NCI-H510A treated with DMSO at 0.1 percent for 48 hours (cell line): ENCODE data around the gene TBC1D14.

Experiments used
- DNase-seq: peaks from one replicate; lab custom pipeline; 2025; lab: John Stamatoyannopoulos, UW

The TBC1D14 gene, protein sequence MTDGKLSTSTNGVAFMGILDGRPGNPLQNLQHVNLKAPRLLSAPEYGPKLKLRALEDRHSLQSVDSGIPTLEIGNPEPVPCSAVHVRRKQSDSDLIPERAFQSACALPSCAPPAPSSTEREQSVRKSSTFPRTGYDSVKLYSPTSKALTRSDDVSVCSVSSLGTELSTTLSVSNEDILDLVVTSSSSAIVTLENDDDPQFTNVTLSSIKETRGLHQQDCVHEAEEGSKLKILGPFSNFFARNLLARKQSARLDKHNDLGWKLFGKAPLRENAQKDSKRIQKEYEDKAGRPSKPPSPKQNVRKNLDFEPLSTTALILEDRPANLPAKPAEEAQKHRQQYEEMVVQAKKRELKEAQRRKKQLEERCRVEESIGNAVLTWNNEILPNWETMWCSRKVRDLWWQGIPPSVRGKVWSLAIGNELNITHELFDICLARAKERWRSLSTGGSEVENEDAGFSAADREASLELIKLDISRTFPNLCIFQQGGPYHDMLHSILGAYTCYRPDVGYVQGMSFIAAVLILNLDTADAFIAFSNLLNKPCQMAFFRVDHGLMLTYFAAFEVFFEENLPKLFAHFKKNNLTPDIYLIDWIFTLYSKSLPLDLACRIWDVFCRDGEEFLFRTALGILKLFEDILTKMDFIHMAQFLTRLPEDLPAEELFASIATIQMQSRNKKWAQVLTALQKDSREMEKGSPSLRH

DNA sequence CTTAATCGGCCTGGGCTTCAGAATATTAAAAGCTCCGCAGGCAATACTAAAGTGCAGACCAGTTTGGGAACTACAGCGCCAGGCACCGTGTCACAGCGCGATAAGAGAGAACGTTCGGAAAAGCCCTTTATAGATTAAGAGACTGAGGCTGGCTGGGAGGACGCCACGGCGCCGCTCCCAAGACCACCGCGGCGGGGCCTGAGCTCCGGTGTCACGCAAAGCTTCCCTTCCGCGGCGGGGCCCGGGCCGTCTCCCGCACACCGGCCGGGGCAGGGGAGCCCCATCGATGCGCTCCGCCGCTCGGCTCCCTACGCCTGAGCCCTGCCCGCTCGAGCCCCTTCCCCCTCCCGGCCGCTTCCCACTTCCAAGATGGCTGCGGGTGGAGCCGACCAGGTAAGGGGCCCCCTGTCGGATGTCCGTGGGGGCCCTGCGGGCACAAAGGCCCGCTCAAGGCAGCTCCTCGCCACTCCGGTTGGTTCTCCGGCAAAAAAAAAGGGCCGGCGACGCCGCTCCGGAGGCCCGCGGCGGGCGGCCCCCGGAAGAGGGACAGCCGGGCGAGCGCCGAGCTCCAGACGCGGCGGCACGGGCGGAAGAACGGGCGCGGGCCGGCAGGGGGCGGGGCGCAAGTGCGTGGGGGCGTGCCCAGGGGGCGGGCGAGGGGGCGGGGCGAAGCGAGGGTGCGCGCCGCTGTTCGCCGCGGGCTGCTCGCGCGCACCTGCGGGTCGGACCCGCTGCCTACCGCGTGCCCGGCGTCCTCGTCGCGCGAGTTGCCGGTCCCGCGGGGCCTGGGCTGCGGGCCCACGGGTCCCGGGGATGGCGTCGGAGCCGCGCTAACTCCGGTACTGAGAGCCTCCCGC lies at the start of gene TBC1D14:
Gene TBC1D14, plus strand, starts transcription at position 714 of the 857 bp plus-strand sequence. CDS start 13,564 bp downstream, outside the sequence.
- DNase-seq: peak; percentile 46

DNA sequence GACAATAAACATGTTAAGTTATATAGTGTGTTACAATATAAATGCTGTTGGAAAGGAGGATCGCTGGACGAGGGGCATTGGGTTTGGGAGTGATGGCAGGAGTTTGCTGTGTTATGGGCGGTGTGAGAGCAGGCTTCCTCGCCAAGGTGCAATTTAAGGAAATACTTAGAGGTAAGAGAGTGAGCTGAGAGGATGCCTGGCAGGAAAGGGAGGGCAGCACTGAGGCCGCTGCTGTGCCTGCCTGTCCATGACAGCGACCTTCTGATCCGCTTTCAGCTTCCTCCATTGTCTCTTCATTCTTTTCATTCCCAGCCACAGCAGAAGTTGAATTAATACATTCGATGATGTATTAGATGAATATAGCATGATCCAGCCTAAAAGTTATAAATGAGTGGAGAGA lies 41.2 kb upstream of the TBC1D14 start:
- no peak for DNase-seq

DNA sequence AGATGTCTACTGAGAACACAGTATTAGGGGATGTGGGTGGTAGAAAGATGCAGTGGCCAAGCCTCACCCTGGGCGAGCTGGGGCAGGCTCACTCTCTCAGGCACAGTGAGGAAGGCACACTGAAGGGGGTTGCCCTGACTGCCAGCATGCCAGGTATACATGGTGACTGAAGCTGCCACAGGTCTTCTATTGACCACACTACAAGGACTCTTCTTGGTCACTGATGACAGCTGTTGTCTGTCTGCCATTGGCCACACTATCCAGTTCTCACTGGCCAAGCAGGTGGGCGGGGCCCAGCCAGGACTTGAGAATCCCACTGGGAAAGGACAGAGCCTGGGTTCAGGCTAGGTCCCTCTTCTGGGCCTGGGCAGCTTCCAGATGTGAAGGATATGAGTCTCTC lies 39.7 kb upstream of the TBC1D14 start:
- no peak for DNase-seq

DNA sequence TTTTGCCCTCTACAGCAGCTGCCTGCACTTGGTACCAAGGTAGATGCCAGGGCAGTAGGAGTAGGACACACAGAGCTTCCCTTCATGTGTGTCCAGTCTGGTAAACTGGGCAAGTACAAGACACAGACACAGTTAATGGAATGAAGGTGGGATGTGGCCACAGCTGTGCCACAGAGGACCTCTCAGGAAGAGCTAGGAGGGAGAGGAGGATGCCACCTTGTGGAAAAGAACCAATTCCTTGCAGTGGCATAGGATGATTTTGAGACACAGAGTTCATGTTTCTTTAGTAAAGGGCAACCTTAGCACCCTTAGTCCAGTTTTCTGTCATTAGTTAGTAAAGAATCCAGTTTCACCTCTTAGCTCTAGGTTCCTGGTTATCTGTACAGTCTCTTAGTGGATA lies 36.3 kb upstream of the TBC1D14 start:
- no peak for DNase-seq

DNA sequence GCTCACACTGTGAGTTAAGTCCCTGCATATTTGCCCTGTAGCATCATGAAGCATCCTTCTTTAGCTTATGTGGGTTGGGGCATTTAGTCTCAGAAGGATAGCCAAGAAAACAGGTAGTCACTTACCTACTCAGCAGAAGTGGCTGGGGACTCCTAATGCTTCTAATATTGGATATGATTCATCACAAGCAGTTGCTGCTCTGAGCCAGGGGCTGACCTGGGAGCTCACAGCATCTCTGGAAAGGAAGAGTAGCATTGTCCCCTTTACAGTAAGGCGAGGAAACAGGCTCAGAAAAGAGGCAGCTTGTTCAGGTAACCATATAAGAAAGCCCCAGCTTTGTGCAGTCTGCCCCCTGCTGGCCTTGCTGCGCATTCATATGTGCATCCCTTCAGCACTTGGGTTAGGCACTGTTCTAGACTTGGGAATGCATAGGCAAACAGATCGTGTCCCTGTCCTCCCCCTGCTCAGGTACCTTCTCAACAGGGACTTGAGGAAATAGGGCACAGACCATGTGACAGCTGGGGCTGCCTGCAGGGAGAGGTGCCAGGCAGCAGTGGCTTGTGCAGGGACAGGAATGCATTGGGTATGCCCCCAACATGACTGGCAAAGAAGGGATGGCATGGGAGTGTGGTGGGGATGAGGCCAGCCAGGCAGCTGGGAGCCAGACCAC lies 35.7 kb upstream of the TBC1D14 start:
- DNase-seq: peak; percentile 7

DNA sequence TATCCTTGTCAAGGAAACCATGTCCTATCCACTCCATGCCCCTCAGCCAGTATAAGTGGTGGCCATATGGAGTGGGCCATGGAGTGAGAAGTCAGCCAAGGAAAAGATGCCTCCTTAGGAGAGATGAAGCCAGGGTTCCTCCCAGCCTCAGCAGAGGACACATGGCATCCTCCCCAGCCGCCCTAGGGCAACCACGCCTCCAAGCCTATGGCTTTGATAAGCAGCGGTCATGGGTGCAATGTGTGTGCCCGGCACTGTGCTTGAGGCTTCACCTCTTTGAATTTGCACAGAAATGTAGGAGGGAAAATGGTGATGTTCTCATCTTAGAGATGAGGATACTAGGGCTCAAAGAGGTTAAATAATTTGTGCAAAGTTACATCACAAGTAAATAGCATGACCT lies 34.6 kb upstream of the TBC1D14 start:
- no peak for DNase-seq

DNA sequence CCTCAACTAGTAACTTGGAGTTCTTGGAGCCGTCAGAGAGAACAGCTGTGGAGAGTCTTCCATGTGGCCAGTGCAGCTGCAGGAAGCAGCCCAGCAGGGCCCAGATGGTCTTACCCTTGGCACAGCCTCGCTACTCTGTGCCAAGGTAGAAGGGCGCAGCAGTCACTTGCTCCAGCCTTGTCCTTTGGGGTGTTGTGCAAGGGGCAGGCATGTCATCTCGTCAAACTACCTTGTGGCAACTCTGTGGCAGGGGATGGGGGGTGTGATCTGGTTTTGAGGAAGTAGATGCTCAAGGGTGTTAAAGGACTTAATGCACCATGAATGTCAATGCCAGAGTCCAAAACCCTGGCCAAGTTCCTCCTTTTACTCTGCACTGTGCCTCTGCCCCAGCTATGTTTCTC lies 34.2 kb upstream of the TBC1D14 start:
- DNase-seq: no peak

DNA sequence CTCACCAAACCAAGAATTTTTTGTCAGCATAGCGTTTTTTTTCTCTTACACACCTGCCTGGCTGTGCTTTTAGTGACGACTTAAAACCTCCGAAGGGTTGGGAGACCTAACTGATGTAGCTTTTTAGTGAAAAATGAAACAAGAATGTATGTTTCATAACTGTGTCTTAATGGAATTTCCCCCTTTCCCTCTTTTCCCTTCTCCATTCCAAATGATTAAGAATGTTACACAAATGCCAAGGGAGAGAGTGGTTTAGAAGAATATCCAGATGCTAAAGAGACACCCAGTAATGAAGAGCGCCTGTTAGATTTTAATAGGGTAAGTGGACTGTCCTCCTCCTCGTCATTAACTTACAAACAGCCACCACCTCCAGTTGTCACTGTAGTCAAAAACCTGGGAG lies 33.2 kb upstream of the TBC1D14 start:
- DNase-seq: no peak

DNA sequence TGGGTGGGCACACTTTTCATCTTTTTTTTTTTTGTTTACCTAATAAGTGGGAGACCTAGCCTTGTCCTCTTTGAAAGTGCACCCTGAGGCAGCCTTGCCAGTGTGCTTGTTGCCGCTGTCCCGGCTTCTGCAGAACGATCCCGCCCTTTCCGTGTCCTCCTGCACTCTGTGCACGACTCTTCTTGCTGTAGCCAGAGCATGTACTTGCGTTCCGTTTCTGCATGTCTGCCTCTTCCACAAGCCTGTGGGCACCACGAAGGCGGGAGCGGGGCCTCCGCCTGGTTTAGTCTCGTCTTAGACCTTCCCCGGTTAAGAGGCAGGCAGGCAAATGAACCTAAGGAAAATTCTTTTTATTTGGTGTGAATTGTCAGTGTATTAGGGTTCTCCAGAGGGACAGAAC lies 32.6 kb upstream of the TBC1D14 start:
- DNase-seq: no peak

DNA sequence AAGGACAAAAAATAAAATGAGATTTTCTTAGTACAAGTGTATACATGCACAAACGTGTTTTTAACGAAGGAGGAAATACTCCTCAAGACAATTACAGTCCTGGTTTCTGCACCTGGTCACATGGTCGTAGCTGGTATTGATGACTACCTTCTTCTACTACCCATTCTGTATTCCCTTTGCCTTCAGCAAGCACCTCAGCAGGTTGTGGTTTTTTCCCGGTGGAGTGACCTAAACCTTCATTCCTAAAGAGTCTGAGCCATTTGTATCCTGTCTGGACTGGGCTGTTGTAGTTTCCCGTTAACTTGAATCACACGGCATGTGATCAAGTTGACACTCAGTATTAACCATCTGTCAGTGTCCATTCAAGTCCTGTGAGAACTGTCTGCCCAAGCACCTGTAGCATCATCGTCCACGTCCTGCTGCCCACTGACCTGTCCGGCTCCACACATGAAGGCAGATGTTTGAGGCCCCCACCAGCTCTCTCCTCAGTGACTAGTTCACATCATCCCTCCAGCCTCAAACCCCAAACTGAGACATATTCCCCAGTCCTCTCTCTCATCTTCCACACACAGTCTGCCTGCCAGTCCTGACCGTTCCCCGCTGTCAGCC lies 31.1 kb upstream of the TBC1D14 start:
- no peak for DNase-seq

DNA sequence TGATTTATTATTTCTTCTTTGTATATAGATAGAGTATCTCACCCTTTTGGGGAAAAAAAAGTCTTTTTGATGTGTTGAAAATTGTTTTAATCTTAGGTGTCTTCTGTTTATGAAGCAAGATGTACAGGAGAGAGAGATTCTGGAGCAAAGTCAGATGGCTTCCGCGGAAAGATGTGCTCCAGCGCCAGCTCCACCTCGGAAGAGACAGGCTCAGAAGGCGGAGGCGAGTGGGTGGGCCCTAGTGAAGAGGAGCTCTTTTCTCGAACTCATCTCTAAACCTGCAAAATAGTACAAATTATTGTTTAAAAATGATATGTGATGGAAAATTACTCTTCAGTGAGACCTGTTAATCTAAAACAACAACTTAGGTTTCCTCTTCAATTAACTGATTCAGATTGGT lies 28.9 kb upstream of the TBC1D14 start:
- no peak for DNase-seq

DNA sequence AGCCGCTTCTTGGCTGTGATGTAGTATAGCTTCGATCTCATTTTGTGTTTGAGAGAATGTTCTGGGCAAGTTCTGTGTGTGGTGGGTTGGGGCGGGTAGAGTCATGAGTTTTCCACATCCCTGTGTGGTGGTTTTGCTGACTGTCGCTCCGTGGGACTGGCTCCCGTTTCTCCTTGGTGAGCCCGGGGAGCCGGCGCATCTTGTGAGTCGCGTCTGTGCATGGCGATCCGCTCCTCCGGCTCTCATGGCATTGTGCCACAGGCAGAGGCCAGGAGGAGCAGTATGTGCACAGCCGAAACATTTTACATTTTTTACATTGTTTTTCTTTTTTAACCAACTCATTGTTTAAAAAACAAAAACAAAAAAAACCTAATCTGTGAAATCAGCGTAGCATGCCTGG lies 27.7 kb upstream of the TBC1D14 start:
- DNase-seq: no peak

DNA sequence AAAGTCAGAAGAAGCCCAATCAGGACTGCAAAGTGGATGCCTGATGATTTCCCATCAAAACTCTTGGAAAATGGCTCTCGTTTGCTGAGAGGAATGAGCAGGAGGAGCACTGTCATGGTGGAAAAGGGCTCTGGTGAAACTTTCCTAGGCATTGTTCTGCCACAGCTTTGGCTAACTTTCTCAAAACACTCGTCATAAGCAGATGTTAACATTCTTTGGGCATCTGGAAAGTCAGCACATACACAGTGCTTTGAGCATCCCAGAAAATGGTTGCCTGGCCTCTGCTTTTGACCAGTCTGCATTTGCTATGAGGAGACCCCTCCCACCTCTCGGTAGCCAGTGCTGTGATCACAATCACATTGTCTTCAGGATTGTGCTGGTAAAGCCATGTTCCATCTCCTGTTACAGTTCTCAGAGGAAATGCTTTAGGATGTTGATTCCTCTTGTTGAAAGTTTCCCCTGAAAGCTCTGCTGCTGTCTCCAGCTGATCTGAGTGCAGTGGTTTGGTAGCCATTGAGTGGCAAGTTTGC lies 25.2 kb upstream of the TBC1D14 start:
- no peak for DNase-seq

DNA sequence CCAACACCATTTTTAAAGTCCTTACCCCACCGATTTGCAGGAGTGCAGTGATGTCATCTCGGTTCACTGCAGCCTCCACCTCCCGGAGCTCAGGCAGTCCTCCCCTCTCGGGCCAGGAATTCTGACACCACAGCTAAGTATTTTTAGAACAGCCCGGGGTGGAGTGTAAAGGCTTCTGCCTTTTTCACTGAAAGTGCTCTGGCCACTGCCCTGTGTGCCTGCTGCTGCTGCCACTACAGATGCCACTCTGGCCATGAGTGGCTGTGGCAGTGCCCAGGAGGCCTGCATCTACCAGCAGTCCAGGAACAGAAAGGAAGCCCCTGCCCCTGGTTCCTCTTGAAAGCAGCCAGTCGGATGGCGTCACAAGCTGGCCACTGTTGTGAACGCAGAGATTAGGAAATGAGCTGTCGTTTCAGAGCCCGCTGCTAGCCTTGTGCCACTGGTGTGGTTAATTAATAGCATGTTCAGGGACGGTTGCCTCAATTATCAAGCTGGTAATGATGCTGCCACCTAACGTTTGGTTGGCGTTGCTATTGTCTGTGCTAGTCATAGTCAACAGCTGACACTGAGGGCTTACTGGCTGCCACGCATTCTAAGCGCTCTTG lies 23.6 kb upstream of the TBC1D14 start:
- peak; percentile 21 for DNase-seq

DNA sequence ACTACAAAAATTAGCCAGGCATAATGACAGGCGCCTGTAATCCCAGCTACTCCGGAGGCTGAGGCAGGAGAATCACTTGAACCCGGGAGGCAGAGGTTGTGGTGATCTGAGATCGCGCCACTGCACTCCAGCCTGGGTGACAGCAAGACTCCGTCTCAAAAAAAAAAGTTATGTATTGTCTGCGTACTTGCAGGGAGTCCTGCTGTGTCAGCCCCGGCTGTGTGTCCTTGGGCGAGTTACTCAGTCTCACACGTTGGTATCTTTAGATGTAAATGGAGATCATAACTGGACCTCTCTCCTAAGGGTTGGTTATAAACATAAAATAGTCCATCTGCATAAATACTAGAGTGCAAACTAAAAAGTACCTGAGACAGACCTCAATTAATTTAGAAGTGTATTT lies 22.7 kb upstream of the TBC1D14 start:
- no peak for DNase-seq

DNA sequence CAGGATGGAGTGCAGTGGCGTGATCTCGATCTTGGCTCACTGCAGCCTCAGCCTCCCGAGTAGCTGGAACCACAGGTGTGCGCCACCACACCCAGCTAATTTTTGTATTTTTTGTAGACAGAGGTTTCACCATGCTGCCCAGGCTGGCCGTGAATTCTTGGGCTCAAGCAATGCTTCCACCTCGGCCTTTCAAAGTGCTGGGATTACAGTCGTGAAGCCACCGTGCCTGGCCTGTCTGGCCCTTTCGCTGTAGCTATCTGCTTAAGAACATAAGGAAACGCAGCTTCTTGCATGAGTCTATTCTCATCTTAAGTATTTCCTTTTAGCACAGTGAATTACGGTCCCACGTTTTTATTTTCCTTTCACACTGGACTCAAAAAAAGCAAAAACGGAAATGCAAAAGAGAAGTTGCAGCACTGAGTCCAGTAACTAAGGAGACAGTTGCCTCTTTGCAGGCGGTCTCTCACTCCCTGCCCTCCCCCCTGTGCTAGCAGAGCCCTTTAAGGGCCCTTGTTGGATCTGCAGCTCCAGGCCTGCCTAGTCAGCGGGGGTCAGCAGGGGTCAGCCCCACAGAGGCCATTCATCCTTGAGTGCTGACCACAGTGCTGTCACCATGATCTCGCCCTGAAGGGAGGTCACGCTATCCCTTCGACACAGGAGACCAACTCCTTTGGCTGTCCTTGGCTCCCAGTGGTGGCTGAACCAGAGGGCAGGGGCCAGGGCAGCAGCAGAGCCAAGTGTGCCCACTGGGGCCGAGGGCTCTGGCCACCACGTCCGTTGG lies 21.8 kb upstream of the TBC1D14 start:
- DNase-seq: no peak

DNA sequence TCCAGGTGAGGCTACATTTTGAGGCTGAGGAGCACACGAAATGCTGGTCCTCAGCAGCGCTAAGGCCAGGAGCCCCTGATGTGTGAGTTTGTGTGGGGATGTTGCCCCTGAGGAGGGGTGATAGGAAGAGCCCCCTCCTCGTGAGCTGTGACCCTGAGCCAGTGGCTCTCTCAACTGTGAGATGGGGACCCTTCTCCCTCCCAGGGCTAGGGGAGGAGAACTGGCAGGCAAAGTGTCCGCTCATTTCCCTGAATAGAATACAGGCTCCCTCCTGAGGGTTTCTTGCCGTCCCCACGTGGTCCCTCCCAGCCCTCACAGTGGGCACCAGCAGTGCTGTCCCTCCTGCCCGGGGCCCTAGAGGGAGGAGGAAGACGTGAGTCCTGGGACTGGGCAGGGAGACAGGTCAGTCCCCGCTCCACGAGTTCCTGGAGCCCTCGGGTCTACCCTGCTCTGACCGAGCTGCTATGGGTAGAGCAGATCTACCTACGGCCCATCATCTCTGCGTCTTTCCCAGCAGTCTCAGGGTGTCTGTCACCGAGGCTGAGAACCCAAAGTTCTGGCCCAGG lies 21.0 kb upstream of the TBC1D14 start:
- DNase-seq: no peak

DNA sequence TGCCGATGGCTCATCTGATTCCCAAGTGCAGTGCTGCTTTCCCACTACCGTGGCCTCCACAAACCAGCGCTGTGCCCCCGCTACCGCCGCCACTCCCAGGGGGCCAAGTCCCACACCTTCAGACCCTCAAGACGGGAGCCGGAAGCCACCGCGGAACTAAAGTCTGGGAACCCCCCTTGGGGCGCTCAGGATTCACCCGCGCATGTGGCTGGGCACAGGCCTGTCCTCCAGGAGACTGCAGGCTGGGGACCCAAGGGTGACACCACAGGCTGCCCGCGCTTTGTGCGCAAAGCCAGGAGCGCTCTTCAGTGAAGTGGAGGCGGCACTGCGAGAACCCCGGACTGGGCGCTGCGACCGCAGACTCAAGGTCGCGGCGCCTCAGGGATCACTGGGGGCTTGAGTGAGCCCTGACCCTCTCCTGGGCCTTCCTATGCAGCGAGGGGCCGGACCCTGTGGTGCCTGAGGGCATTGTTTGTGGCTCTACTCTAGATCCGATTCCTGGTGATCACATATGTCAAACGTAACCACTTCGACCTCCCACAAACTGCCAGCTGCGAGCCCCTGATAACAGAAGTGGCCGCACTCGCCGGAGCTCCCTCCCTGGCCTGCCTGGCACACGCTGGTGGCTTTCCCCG lies 20.4 kb upstream of the TBC1D14 start:
- no peak for DNase-seq

DNA sequence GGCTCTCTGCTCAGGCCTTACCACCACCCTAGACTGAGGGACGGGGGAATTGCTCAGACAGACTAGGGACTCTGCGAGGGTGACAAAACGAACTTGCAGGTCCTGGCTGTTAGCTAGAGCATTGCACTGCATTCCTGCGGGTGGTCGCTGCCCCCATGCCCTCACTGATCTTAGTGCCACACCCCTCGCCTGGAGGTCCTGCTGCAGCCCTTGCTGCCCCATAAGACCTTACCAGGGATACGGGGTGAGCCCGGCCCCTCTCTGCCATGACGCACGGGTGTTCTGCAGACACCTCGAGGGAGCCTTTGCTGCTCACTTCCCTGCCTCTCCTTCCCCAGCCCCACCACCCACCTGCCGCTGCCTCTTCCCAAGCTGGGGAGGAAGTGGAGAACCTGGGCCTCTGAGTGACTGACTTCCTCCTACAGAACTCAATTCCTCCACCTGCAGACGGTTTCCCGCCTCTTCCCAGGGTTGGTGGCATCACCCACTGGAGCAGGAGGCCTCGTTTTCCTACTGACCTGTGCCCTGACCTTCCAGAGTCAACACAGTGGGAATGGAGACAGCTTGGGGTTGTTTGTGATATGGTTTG lies 19.8 kb upstream of the TBC1D14 start:
- no peak for DNase-seq
